A549 (cell line): ENCODE data around the gene PDE3B. TPM values are rescaled to one million over a fixed set of nuclear protein-coding genes. Genes with fewer than 3 reads are reported as not detected.

Source experiments
- ATAC-seq, 2 experiments: fragments of 200-7000 bp in 1 of 2; fragments of >200 bp in 1 of 2; cut with Nextera tagmentation in 1 of 2; cut with Tn5 transposase in 1 of 2; 3 replicates each; pipeline versions ENCODE4 v1.8.0 to v1.9.1; 2018 to 2020; ENCODE audit warnings: mild to moderate bottlenecking in 1 of 2, moderate library complexity in 1 of 2
- CTCF ChIA-PET: fragments of 300-600 bp; sonication (Branson Sonifier 250); formaldehyde crosslinking; extraction: SDS; loops from one replicate; lab custom pipeline; 2021; ENCODE audit warnings: antibody characterized with exemption, inconsistent platforms; lab: Yijun Ruan, JAX
- POLR2A ChIA-PET: fragments of 350-600 bp; formaldehyde crosslinking; extraction: SDS; loops from one replicate; lab custom pipeline; 2021; ENCODE audit warnings: antibody characterized with exemption, inconsistent platforms; lab: Yijun Ruan, JAX
- DNase-seq, 2 experiments: peaks; one replicate each; pipeline versions ENCODE4 v3.0.0 to v3.0.0-alpha.2; 2011 to 2016; ENCODE audit warnings: low read depth in 1 of 2, low spot score in 1 of 2
- FAIRE-seq: peaks from 2 replicates; lab custom pipeline; 2011; peaks lifted over from hg19 to GRCh38; lab: Jason Lieb, UNC
- H3K27ac ChIP-seq, 2 experiments: fragments of >200 bp; sonication (Bioruptor Twin); formaldehyde crosslinking; 3 replicates each; pipeline ENCODE4 v1.5.1; 2016 to 2017
- H3K4me1 ChIP-seq: fragments of >200 bp; sonication (Bioruptor Twin); formaldehyde crosslinking; 3 replicates; pipeline ENCODE4 v1.6.1; 2016
- H3K4me2 ChIP-seq: fragments of >200 bp; sonication (Bioruptor Twin); formaldehyde crosslinking; 3 replicates; pipeline ENCODE4 v1.6.1; 2016
- H3K4me3 ChIP-seq: fragments of >200 bp; sonication (Bioruptor Twin); formaldehyde crosslinking; 3 replicates; pipeline ENCODE4 v1.5.1; 2016
- H3K9me3 ChIP-seq: fragments of >200 bp; sonication (Bioruptor Twin); formaldehyde crosslinking; 3 replicates; pipeline ENCODE4 v1.6.1; 2016
- BHLHE40 ChIP-seq: IDR thresholded peaks from 2 replicates; pipeline ENCODE4 v1.6.1; 2012; ENCODE audit warnings: low read depth, low read length, inconsistent platforms
- CBX8 ChIP-seq: fragments of 200-600 bp; sonication (generic); IDR thresholded peaks from 2 replicates; pipeline ENCODE4 v1.6.1; 2016
- CHD4 ChIP-seq: fragments of 200-600 bp; sonication (generic); IDR thresholded peaks from 2 replicates; pipeline ENCODE4 v1.6.1; 2016; ENCODE audit warnings: antibody characterized with exemption, mild to moderate bottlenecking, borderline replicate concordance
- EHF ChIP-seq: fragments of 250-450 bp; sonication (Bioruptor Pico); IDR thresholded peaks from 2 replicates; pipeline ENCODE4 v1.5.0; 2020; ENCODE audit warnings: mild to moderate bottlenecking
- FOSB ChIP-seq: fragments of 250-450 bp; sonication (Bioruptor Pico); IDR thresholded peaks from 2 replicates; pipeline ENCODE4 v1.5.0; 2020; ENCODE audit warnings: mild to moderate bottlenecking, moderate library complexity
- HOXA7 ChIP-seq: fragments of 250-450 bp; sonication (Bioruptor Pico); IDR thresholded peaks from 2 replicates; pipeline ENCODE4 v1.5.0; 2020; ENCODE audit warnings: mild to moderate bottlenecking, moderate library complexity
- HOXB13 ChIP-seq: fragments of 250-450 bp; sonication (Bioruptor Pico); IDR thresholded peaks from 2 replicates; pipeline ENCODE4 v1.5.0; 2020; ENCODE audit warnings: low read depth, mild to moderate bottlenecking, moderate library complexity
- HOXB5 ChIP-seq: fragments of 250-450 bp; sonication (Bioruptor Pico); IDR thresholded peaks from 2 replicates; pipeline ENCODE4 v1.5.0; 2020; ENCODE audit warnings: mild to moderate bottlenecking, moderate library complexity
- JUN ChIP-seq, 2 experiments: fragments of >200 bp; sonication (Bioruptor Twin); formaldehyde crosslinking; IDR thresholded peaks; 2 replicates in 1 of 2; 3 replicates in 1 of 2; pipeline ENCODE4 v1.6.1; 2016 to 2017
- MAFK ChIP-seq: fragments of 450-650 bp; IDR thresholded peaks from 2 replicates; pipeline ENCODE4 v1.6.1; 2014; ENCODE audit not compliant: partially characterized antibody
- MAZ ChIP-seq: fragments of 150-350 bp; IDR thresholded peaks from 2 replicates; pipeline ENCODE4 v1.6.1; 2014; ENCODE audit warnings: antibody characterized with exemption, low read depth, low read length, borderline replicate concordance
- NFE2L2 ChIP-seq: fragments of 150-350 bp; conservative IDR thresholded peaks from 2 replicates; pipeline ENCODE4 v1.6.1; 2014; ENCODE audit warnings: low read length
- SMC3 ChIP-seq: fragments of >200 bp; sonication (Bioruptor Twin); formaldehyde crosslinking; IDR thresholded peaks from 3 replicates; pipeline ENCODE4 v1.6.1; 2018; ENCODE audit warnings: inconsistent platforms
- SREBF2 ChIP-seq: fragments of 450-650 bp; IDR thresholded peaks from 2 replicates; pipeline ENCODE4 v1.6.1; 2014; ENCODE audit warnings: mild to moderate bottlenecking, moderate library complexity
- TP53 ChIP-seq: fragments of 250-450 bp; sonication (Bioruptor Pico); IDR thresholded peaks from 2 replicates; pipeline ENCODE4 v1.5.0; 2021; ENCODE audit warnings: mild to moderate bottlenecking, moderate library complexity
- ZNF302 ChIP-seq: fragments of 250-450 bp; sonication (Bioruptor Pico); IDR thresholded peaks from 2 replicates; pipeline ENCODE4 v1.9.0; 2021; ENCODE audit warnings: inconsistent platforms, mild to moderate bottlenecking, moderate library complexity
- WGBS: methylation state at CpG from one replicate; pipeline ENCODE4 v1.1.6; 2017; ENCODE audit errors: missing lambda C conversion rate; 5-methylcytosine and 5-hydroxymethylcytosine counted together
- polyA plus RNA-seq, 4 experiments: library from polyadenylated mRNA; depleted of rRNA in 3 of 4; stranded (reverse); fragments of >200 nt; fragmentation: RNase III in 1 of 4; extraction: RNeasy Plus Mini Kit Qiagen cat#74134 plus additional on column Dnase treatment in 1 of 4; gene quantifications; 2 replicates in 3 of 4; 3 replicates in 1 of 4; pipeline ENCODE4 v1.2.3, GENCODE V29; 2011 to 2017
- TF ChIP-seq, protein P1 (sequence below): IDR thresholded peaks from 2 replicates; pipeline ENCODE4 v1.6.1; 2012; ENCODE audit warnings: low read depth, borderline replicate concordance
- TF ChIP-seq, protein P2 (sequence below): IDR thresholded peaks from 2 replicates; pipeline ENCODE4 v1.6.1; 2012
- TF ChIP-seq, protein P3 (sequence below): fragments of >200 bp; sonication (Bioruptor Twin); formaldehyde crosslinking; IDR thresholded peaks from 3 replicates; pipeline ENCODE4 v1.6.1; 2016
- TF ChIP-seq, protein P4 (sequence below): fragments of >200 bp; sonication (Bioruptor Twin); formaldehyde crosslinking; IDR thresholded peaks from 3 replicates; pipeline ENCODE4 v1.5.1; 2016

The PDE3B gene
- polyA plus RNA-seq, 2 of the 4 experiments (the other 2 are of a cell fraction): 2.4 to 2.9 TPM

DNA sequence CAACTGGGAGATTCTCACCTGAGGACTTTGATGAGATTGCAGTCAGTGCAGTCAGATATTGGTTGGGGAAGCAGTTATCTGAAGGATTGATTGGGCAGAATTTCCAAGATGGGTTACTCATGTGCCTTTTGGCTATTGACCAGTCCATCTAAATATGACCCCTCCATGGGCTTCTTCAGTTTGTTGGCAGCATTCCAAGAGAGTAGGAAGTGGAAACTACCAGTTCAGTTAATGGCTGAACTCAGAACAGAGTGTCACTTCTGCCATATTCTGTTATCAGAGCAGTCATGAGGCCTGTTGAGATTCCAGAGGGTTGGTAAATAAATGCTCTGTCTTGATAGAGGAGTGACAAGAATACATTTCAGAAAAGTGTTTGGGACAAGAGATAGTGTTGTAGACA is 177.4 kb downstream of the PDE3B start (continued):
- TF ChIP-seq, protein P1, sequence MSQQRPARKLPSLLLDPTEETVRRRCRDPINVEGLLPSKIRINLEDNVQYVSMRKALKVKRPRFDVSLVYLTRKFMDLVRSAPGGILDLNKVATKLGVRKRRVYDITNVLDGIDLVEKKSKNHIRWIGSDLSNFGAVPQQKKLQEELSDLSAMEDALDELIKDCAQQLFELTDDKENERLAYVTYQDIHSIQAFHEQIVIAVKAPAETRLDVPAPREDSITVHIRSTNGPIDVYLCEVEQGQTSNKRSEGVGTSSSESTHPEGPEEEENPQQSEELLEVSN: no peak
- TF ChIP-seq, protein P2, sequence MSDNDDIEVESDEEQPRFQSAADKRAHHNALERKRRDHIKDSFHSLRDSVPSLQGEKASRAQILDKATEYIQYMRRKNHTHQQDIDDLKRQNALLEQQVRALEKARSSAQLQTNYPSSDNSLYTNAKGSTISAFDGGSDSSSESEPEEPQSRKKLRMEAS: no peak
- TF ChIP-seq CHD4: no peak
- TF ChIP-seq TP53 (CRISPR knock-in tag): no peak
- no peak for TF ChIP-seq SREBF2
- TF ChIP-seq MAZ: no peak
- no peak for TF ChIP-seq ZNF302

DNA sequence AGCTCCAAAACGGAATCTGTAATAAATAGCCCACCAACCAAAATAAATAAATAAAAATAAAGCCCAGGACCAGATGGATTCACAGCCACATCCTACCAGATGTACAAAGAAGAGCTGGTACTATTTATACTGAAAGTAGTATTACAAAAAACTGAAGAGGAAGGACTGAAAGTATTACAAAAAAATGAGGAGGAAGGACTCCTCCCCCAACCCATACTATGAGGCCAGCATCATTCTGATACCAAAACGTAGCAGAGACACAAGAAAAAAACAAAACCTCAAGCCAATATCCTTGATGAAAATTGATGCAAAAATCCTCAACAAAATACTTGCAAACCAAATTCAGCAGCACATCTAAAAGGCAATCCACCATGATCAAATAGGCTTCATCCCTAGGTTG is 183.0 kb downstream of the PDE3B start:
- ATAC-seq (no peak), FAIRE-seq (no peak), DNase-seq (no peak)
- H3K4me3 ChIP-seq: no peak overlapping the region
- WGBS: 3% methylated on average over 2 of the region's 2 CpGs
- H3K9me3 ChIP-seq: no peaks in the 10 kb centered on the region
- H3K4me2 ChIP-seq: no peak overlapping the region
- H3K4me1 ChIP-seq: no peaks in the 10 kb centered on the region
- H3K27ac ChIP-seq: no peak overlapping the region
- ChIA-PET CTCF (no interaction called here), POLR2A (no interaction called here)
- TF ChIP-seq, protein P3, sequence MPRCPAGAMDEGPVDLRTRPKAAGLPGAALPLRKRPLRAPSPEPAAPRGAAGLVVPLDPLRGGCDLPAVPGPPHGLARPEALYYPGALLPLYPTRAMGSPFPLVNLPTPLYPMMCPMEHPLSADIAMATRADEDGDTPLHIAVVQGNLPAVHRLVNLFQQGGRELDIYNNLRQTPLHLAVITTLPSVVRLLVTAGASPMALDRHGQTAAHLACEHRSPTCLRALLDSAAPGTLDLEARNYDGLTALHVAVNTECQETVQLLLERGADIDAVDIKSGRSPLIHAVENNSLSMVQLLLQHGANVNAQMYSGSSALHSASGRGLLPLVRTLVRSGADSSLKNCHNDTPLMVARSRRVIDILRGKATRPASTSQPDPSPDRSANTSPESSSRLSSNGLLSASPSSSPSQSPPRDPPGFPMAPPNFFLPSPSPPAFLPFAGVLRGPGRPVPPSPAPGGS: no peak
- TF ChIP-seq FOSB (CRISPR knock-in tag): no peak
- TF ChIP-seq HOXB5 (CRISPR knock-in tag): no peak
- no peak for TF ChIP-seq EHF
- no peak for TF ChIP-seq SREBF2

DNA sequence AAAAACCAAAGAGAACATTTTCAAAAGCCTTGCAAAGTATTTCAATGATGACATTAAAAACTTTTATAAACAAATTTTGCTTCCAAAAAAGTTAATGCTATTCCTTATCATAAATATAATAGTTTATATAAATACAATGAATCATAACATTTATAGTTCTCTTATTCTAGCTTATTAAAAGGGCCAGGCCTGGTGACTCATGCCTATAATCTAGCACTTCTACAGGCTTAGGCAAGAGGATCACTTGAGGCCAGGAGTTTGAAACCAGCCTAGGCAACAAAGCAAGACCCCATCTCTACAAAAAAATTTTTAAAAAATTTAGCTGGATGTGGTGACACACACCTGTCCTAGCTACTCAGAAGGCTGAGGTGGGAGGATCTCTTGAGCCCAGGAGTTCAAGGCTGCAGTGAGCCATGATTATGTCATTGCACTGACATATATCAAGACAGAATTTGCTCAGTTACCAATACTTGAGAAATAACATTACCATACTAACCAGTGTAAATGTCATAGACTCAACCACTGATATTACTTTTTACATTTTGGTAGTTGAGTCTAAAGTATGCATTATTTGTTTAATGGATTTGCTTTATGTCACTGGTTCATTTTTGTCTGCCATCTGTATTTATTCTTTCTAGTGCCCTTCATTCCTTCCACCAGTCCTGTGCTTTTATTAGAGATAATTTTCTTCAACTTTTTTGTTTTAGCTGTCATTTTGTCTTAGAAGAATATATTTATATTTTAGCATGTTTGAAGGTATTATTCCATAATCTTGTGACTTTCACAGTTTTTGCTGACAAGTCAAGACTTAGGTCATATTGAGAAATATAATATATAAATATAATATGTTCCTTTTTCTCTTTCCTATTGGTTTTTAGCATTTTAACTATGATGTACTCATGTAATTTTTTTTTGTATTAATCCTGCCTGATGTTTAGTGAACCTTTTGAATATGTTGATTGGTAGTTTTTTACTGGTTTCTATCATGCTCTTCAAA is 192.2 kb downstream of the PDE3B start:
- FAIRE-seq (no peak), DNase-seq (no peak), ATAC-seq (no peak)
- Histone ChIP-seq H3K27ac (no peak overlapping the region), H3K4me2 (no peak overlapping the region), H3K4me3 (no peak overlapping the region), H3K4me1 (no peaks in the 10 kb centered on the region), H3K9me3 (no peaks in the 10 kb centered on the region)
- CTCF ChIA-PET: no interaction called here
- TF ChIP-seq EHF: no peak
- TF ChIP-seq, all 56 proteins: peak for 0
- POLR2A ChIA-PET: no interaction called here

DNA sequence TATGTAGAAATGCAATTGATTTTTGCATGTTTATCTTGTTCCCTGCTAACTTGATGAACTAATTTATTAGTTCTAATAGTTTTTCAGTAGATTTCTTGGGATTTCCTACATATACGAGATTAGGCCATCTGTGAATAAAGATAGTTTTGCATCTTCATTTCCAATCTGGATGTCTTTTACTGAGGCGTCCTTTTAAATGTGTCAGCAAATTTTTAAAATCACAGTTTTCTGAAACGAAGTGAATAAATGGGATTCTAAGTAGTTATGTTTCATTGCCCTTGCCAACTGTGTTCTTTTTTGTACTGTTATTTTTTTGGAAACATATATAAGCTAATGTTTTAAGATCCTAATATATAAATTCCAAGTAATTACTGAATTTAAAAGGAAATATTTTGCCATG is 198.4 kb downstream of the PDE3B start:
- Histone ChIP-seq H3K27ac (no peak overlapping the region), H3K4me3 (no peak overlapping the region), H3K4me2 (no peak overlapping the region)
- ATAC-seq (no peak), DNase-seq (no peak), FAIRE-seq (no peak)
- WGBS: 55% methylated on average over 3 of the region's 3 CpGs
- POLR2A ChIA-PET: no interaction called here
- TF ChIP-seq, protein P1: no peak
- TF ChIP-seq MAFK: peak; percentile 58
- TF ChIP-seq, all 56 proteins: peak for 1
- Histone ChIP-seq H3K9me3 (no peaks in the 10 kb centered on the region), H3K4me1 (no peaks in the 10 kb centered on the region)
- CTCF ChIA-PET: interaction anchor here (2.0 kb wide), 1 partner anchor 9 kb away, joined by 4 read pairs; no protein-coding TSS in a partner anchor

DNA sequence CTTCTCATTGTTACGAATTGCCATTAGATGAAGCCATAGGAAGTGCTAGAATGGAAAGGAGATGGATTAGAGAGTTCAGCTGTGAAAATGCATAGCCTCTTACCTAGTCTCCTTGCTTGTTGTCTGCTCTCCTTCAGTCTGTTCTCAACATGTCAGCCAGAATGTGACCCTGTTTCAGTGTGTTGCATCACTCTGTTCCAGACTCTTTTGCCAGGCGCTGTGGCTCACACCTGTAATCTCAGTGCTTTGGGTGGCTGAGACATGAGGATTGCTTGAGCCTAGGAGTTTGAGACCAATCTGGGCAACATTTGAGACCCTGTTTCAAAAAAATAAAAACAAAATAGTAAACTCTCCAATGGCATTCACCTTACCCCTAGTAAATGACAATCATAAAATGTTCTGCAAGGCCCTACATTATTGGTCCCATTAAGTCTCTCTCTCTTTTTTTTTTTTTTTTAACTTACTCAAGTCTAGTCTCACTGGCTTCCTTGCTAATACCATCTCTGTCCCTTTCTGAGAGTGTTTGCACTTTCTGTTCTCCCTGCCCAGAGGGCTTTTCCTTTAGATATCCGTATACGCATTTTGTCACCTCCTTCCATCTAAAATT is 209.1 kb downstream of the PDE3B start:
- WGBS: 87% methylated on average over 4 of the region's 4 CpGs
- H3K4me1 ChIP-seq: no peaks in the 10 kb centered on the region
- ChIA-PET POLR2A (no interaction called here), CTCF (no interaction called here)
- no peak overlapping the region for H3K4me2 ChIP-seq
- H3K9me3 ChIP-seq: no peaks in the 10 kb centered on the region
- H3K27ac ChIP-seq: peak overlapping the region in 1 of 2 experiments; percentile 39; a peak in 2 of 6 replicates
- H3K4me3 ChIP-seq: no peak overlapping the region
- DNase-seq (no peak), FAIRE-seq (no peak), ATAC-seq (no peak)
- TF ChIP-seq JUN (IDR thresholded peaks at IDR 0.05) (no peak), CBX8 (no peak), CHD4 (no peak), SMC3 (no peak), EHF (no peak), BHLHE40 (no peak), TP53 (CRISPR knock-in tag) (no peak), NFE2L2 (no peak), HOXB13 (CRISPR knock-in tag) (no peak), HOXA7 (CRISPR knock-in tag) (no peak)
- TF ChIP-seq, protein P4, sequence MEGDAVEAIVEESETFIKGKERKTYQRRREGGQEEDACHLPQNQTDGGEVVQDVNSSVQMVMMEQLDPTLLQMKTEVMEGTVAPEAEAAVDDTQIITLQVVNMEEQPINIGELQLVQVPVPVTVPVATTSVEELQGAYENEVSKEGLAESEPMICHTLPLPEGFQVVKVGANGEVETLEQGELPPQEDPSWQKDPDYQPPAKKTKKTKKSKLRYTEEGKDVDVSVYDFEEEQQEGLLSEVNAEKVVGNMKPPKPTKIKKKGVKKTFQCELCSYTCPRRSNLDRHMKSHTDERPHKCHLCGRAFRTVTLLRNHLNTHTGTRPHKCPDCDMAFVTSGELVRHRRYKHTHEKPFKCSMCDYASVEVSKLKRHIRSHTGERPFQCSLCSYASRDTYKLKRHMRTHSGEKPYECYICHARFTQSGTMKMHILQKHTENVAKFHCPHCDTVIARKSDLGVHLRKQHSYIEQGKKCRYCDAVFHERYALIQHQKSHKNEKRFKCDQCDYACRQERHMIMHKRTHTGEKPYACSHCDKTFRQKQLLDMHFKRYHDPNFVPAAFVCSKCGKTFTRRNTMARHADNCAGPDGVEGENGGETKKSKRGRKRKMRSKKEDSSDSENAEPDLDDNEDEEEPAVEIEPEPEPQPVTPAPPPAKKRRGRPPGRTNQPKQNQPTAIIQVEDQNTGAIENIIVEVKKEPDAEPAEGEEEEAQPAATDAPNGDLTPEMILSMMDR: no peak
- TF ChIP-seq, protein P1: no peak
